Activated gamma-delta T cell treated with anti-CD3 and anti-CD28 coated beads, Interleukin-2, amount 50 U/mL, for 16 hours (primary cell): ENCODE results near the gene SLC4A7.
"Not testable (repeated sequence)": the region's sequence is repeated elsewhere in the genome, so short reads cannot be mapped to it uniquely, and the experiment has no call there.

Experiments
- DNase-seq: peaks from one replicate; pipeline ENCODE4 v3.0.0-alpha.2; 2020; ENCODE audit warnings: low read depth

Gene SLC4A7

GRCh38 chr3:27358372-27358771, 125.8 kb downstream of the SLC4A7 start:
- no peak for DNase-seq

GRCh38 chr3:27357665-27358258, 126.4 kb downstream of the SLC4A7 start:
- DNase-seq: peak; percentile 44

DNA sequence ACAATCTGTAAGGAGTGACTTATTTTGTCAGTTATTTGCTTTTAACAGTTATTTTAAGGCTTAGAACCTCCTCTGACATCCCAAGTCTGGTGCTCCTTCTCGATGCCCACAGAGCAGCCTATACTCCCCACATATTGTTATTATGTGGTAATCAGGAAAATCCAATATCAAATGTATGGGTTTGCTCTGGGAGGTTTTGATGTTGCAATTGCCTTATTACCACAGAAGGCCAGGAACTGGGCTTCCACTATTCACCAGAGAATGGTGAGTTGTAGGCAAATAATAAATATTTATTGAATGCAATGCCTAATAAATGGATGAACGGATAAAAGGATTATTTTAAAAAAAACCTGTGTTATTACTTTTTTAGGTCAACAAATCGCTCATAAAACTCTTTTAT, 127.2 kb downstream of the SLC4A7 start:
- no peak for DNase-seq

DNA sequence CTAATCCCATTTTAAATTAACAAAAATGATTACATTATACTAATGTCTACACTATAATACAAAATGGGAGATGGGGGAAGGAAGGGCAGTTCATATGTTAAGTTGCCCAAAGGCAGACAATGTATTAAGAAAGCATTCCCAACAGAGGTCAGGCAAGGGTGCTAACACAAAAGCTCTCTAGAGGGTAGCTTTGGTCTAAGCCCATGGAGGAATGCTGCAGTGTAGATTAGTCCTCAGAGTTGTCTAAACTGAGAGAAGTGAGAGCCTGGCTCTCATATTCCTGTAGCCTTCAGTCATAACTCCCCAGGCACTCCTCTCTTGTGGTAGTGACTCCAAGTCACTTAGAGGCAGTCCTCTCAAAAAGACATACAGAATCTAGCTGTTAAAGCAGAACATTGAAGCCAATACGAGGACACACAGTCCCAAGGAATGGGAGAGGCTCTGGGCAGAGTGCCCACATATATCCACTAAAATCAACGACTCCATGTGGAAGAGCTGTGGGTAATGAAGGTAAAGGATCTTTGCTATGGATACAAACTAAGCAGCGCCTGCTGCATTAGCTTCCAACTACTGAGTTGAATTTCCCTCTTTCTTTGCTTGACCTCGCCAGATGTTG, 129.5 kb downstream of the SLC4A7 start:
- DNase-seq: no peak

GRCh38 chr3:27354161-27354560, 130.0 kb downstream of the SLC4A7 start:
- no peak for DNase-seq

DNA sequence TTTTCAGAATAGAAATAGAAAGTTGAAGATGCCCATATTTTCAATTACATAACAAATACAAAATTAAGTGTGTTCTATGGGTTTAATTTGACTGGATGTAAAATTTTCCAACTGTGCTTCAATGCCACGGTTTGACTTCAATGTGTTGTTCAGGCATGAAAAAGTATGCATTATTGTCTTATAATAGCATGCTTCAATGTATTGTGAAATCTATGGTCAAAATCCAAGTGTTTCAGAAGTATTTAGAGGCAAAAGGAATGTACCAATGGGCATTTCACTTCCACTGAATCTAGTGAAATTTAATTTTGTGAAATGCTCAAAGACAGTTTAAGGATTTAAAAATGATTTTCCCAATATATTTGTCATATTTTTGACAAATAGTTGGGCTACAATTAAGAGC, 131.0 kb downstream of the SLC4A7 start:
- no peak for DNase-seq

GRCh38 chr3:27352047-27352446, 132.1 kb downstream of the SLC4A7 start:
- DNase-seq: no peak

DNA sequence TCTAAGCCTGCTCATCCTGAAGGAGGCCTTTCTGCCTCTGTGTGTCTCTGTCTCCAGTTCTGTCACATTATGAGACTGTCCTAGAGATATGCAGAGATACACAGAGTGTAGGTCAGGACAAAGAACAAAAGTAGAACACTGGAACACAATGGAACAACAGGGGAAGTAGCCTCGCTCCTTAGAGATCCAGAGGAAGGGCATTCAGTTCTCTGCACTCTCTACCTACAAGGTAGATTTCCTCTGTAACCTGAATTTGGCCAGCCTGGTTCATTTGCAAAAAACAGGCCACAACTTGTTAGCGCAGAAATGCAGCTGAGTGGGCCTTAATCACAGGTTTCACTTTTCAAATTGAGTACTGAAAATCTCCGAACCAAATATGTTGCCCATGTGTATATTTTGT, 134.4 kb downstream of the SLC4A7 start:
- no peak for DNase-seq

- no peak for DNase-seq
These were observed 138.0 kb downstream of the SLC4A7 start for GRCh38 chr3:27345959-27346865.

DNA sequence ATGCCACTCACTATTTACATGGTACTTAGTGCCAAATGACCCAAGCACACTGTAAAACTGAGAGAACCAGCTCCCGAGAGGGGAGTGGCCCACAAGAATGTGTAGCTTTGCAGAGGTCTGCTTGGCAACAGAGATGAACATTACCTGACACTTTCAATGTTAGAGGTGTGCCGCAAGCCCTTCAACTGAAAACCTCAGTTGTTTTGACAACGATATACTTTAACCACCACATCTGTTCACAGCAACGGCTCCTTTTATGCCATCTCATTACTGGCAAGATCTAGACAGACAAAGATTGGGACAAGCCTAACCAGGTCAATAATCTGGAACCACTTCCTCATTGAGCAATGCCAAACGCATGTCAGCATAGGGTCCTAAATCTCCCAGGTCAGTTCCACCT, 138.7 kb downstream of the SLC4A7 start:
- no peak for DNase-seq

GRCh38 chr3:27345045-27345444, 139.1 kb downstream of the SLC4A7 start:
- DNase-seq: no peak

GRCh38 chr3:27344192-27344591, 140.0 kb downstream of the SLC4A7 start:
- no peak for DNase-seq

DNA sequence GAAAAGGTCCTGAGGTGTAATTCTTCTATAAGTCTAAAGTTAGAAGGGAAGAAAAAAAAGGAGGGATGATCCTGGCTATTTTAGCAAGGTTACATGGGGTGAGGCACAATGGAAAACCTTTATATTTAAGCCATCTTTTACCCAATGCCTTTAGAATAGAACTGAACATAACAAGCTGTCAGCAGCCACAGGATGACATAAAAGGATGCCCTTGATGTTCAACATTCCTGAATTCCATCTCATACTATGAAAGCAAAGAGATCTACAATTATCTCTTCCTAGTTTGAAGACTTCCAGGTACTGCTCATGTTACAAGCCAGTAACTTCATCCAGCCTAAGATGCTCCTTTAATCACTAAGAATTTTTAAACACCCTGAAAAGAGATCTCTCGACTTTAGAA, 141.9 kb downstream of the SLC4A7 start:
- DNase-seq: no peak

DNA sequence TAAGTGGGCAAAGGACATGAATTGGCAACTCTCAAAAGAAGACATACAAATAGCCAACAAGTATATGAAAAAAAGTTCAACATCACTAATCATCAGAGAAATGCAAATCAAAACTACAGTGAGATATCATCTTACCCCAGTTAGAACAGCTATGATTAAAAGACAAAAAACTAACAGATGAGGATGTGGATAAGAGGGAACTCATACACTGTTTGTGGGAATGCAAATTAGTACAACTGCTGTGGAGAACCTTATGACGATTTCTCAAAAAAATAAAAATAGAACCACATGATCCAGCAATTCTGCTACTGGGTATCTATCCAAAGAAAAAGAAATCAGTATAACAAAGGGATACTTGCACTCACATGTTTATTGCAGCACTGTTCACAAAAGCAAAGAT, 143.7 kb downstream of the SLC4A7 start:
- DNase-seq: no peak

DNA sequence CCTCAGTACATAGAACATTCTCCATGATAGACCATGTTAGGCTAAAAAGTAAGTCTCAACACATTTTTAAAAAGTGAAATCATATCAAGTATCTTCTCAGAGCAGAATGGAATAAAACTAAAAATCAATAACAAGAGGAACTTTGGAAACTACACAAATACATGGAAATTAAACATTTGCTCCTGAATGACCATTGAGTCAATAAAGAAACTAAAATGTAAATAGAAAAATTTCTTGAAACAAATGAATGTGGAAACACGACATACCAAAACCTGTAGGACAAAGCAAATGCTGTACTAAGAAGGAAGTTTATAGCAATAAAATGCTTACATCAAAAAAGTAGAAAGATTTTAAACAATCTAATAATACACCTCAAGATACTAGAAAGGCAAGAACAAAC, 148.6 kb downstream of the SLC4A7 start:
- DNase-seq: no peak

DNA sequence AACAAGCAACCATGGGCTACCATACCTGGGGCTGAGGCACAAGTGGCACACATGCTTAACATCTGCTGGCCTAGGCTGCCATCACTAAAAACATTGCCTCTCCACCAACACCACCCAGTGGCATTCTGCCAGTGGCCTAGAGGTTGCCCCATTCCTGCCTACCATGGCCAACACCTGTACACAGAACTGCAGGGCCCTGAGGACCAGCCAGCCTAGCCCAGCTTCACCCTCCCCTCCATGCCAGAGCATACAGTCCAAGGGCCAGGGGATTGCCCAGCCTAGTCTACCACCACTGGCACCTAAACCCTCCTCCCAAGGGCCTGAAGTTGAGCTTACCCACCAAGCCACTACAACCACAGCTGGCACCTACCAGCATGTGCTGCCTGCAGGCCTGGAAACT, 150.3 kb downstream of the SLC4A7 start:
- DNase-seq: no peak

- DNase-seq: not testable (repeated sequence)
These were observed 155.0 kb downstream of the SLC4A7 start for GRCh38 chr3:27328982-27329762.

DNA sequence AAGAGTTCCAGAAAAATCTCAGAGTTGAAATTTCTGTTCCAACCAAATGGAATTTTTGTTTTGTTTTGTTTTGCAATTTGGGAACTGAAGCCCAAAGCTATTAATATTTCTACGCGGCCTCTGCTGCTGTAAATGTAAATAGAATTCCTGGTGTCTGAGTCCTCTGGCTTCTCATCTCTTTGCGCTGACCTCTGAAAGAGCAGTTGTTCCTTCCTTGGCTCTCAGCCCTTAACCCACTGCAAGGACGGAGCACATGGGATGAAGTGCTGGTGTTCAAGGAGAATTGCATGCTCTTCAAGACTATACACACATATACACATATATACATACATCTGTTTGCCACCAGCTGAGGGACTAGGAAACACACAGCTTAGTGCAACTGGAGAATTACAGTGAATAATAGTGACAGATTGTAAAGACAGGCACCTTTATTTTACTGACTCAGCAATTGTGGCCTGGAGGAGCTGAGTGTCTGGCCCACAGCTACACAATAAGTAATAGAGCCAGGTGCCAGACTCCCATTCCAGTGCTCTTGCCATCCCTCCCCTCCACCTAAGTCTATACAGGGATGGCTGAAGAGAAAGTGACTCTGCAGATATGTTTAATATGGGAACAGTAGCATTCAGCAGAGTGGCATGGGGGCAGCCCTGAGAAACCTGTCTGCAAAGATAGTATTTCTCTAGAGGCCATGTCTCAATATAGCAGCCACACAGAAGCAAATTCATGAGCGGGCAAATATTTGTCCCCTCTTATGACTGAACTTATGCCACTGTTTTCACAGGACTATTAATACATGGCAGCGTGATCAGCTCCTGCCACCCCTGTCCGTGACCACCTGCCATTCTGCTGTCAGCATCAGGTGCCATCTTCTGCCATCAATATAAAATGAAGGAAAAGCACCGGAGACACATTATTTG, 157.3 kb downstream of the SLC4A7 start:
- DNase-seq: no peak

DNA sequence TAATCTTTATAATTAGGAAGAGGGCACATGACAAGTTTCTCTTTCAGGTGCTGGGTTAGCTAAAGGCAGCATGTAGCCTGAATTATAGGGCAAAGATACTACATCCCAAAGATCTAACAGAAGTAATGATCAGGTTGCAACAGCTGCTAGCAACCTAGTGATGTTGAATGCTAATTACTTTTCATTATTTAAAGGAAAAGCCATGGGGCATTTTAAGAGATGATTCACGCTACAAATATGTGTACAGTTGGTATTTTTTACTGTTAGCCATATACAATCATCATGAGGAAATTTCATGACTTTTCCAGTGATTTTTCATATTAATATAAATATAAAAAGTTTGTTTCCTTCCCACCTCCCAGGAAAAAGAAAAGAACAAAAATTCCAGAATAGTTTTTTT, 158.0 kb downstream of the SLC4A7 start:
- DNase-seq: no peak

GRCh38 chr3:27325419-27325818, 158.8 kb downstream of the SLC4A7 start:
- no peak for DNase-seq

GRCh38 chr3:27324686-27325085, 159.5 kb downstream of the SLC4A7 start:
- DNase-seq: no peak
